Measurements from ENCODE around the gene NEURL1.
"Not testable (repeated sequence)": the region's sequence is repeated elsewhere in the genome, so short reads cannot be mapped to it uniquely, and the experiment has no call there.

The NEURL1 gene

DNA sequence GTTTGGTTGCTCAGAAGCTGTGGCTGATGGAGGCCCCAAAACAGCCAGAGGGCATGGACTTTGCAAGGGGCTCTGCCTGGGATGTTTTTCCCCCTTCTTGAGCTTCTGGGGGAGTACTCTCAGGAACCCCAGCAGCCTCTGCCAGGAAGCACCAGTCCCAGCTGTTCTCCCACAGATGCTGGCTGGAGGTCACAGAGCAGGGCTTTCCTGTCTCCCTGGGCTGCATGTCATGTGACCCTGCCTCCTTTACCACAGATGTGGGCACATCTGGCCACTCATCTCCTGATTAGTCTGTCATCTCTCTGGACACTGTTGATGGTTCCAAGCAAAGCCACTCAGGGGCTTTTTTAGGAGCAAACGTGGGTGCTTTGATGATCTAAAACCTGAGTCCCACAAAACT lies 136.7 kb downstream of the NEURL1 start:
- no peak for DNase-seq

DNA sequence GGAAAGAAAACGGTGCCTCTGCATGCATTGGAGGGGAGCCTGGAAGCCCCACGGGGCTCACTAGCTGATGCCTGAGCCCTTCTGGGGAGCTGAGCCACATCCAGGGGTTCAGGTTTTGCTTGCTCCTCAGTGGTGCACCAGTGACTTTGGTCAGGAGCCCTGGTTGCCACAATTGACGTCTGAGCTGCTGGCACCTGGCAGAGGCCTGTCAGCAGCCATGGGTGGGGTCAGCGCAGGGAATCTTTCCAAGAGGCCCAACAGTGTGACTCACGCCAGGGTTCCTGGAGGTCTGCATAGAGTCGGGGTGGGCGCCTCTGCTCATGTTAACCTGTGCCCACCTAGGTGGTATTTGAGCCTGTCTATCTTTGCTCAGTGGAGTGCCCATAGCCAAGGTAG lies 138.7 kb downstream of the NEURL1 start:
- DNase-seq, result no peak

GRCh38 chr10:103632871-103633270 lies 139.4 kb downstream of the NEURL1 start:
- DNase-seq, result not testable (repeated sequence)

DNA sequence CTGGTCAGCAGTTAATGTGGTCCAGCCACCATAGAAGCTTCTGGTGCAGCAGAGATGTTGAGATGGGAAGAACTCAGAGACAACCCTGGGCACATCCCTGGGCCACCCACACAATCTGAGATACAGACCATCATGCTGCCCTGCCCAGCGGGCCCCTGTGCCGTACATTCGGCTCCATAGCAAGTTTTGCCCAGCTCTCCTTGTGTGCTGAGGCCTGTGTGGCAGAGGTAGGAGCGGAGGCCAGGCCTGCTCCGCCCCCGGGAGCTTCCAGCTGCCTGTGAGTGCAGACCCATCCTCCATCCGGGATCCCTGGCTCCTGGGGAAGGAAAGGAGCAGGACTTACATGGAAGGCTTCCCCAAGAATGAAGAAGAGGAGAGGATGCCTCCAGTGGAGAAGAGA lies 140.3 kb downstream of the NEURL1 start:
- no peak for DNase-seq

GRCh38 chr10:103635580-103635979 lies 142.1 kb downstream of the NEURL1 start:
- DNase-seq, result no peak

DNA sequence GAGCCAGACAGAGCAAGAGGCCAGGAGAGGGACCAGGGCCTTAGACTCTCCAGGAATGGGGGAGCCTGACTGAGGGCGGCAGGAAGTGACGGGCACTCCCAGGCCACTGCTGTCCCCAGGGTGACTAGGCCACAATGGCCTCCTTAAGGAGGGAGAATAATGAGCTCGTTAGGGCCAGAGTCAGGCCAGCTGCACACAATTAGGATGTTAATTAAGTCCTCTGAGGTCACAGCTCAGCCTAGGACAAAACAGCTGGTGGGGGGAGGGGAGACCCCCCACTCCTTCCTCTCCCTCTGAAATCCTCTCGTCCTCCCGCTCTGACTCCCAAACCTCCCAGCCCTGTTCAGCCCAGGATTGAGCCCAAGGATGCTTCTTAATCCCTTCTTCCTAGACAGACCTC lies 143.0 kb downstream of the NEURL1 start:
- DNase-seq, result no peak

- DNase-seq, result no peak
Measured at GRCh38 chr10:103637011-103637410, 143.5 kb downstream of the NEURL1 start.

DNA sequence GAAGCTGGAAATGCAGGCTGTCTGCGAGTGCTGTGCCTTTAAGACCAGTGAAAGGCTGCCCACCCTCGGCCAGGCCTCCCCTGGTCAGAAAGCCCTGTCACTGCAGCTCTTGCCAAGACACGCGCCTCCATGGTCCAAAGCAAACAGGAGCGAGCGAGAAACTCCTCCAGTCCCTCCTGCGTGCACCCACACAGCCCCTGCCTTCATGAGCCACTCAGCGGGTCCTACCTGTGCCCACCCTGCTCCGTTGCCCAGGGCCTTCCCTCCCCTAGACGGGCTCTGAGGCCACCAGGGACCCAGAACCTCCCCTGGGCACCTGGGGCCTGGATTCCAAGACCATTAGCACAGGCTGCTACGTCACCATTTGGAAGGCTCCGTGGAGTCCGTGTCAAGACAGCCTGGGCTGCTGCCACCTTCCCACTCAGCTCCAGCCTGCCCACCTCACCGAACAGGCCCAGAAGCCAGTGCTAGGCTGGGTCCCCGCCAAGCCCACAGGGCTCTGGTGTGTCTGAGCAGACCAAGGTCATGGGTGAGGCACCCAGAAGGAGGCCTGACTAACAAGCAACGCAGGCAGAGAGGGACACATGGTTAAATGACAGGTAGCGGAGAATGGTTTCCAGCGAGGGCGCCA lies 144.5 kb downstream of the NEURL1 start:
- DNase-seq, result no peak

DNA sequence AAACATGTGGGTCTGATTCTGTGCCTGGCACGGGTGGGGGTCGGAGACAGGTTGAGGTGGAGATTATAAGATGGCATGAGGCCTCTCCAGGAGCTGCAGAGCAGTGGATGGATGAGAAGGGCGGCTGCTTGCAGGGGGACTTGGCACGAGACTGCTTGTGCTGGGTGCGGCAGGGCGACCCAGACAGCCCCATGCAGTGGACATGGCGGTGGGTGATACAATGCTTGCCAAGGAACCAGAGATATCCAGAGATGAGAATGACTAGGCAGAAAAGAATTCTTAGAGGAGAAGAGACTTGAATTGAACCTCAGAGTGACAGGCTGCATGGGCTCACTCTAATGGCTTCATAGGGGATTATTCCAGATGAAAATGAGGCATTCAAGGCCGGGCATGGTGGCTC lies 145.4 kb downstream of the NEURL1 start:
- no peak for DNase-seq

GRCh38 chr10:103640436-103641181 lies 147.1 kb downstream of the NEURL1 start:
- no peak for DNase-seq

DNA sequence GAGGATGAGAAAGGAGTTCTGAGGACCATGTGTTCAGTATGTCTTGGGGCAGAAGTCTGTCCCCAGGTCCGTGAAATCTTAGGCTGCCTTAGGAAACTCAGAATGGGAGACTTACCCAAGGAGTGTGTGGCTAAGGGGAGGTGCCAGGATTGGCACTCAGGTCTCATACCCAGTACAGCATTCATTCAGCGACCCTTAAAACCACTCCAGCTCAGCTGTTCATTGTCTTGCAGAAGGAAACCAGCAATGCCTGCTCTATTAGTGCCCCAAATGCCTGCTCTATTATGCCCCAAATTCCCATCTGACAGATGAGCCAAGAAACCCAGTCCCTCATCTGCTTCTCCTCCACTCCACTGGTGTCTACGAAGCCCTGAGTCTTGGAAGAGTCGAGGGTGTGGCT lies 147.8 kb downstream of the NEURL1 start:
- no peak for DNase-seq

Measured in NCI-H524 treated with DMSO at 0.1 percent for 48 hours (cell line).